ENCODE results near the gene ZNF100. TPM values are rescaled to one million over a fixed set of nuclear protein-coding genes. Genes with fewer than 3 reads are reported as not detected.

Gene ZNF100
- total RNA-seq, 1 experiment from 2014 or later, result 30.7 TPM

- Histone ChIP-seq H4K20me1 (ENCODE audit: control insufficient read depth, insufficient read depth, insufficient read length) (no peaks in the 10 kb centered on the region), H3K9ac (ENCODE audit: extremely low read depth, insufficient read length, low read length) (no peak overlapping the region), H3K4me1 (ENCODE audit: insufficient read depth, low read length) (no peaks in the 10 kb centered on the region), H3K23ac (ENCODE audit: insufficient read length, low read depth, low read length) (no peak overlapping the region), H2BK5ac (ENCODE audit: insufficient read length, low read length) (no peak overlapping the region), H2BK15ac (ENCODE audit: low read depth, low read length) (no peak overlapping the region), H3K56ac (ENCODE audit: insufficient read length, low read depth, low read length) (no peak overlapping the region), H3K27ac (ENCODE audit: insufficient read length, low read depth, low read length) (no peak overlapping the region), H2BK20ac (ENCODE audit: low read depth, low read length, poor library complexity, severe bottlenecking) (no peak overlapping the region), H3K14ac (ENCODE audit: insufficient read depth, low read length) (no peak overlapping the region), H3T11ph (ENCODE audit: low read length) (no peak overlapping the region), H3K4ac (ENCODE audit: low read depth, low read length) (no peak overlapping the region), H3K27me3 (ENCODE audit: insufficient read depth, low read length) (no peaks in the 10 kb centered on the region), H3K9me3 (ENCODE audit: control insufficient read depth, low read depth, low read length) (peaks cover 5% of the 10 kb centered on the region), H3K4me2 (ENCODE audit: insufficient read depth, insufficient read length, low read length) (no peak overlapping the region), H2AFZ (ENCODE audit: low read length) (no peak overlapping the region), H4K5ac (ENCODE audit: insufficient read length, low read depth, low read length) (no peak overlapping the region), H3K79me1 (ENCODE audit: insufficient read depth, low read depth, low read length, poor library complexity, severe bottlenecking) (no peaks in the 10 kb centered on the region), H4K91ac (ENCODE audit: insufficient read length, low read depth, low read length) (no peak overlapping the region), H3K79me2 (ENCODE audit: insufficient read depth, low read length) (no peaks in the 10 kb centered on the region), H3K23me2 (ENCODE audit: insufficient read length, low read depth, low read length, poor library complexity, severe bottlenecking) (no peaks in the 10 kb centered on the region), H2BK12ac (ENCODE audit: insufficient read length, low read depth, low read length) (no peak overlapping the region), H2AK5ac (ENCODE audit: insufficient read length, low read length) (no peak overlapping the region), H4K8ac (replicated peaks; ENCODE audit: insufficient read length, low read depth, low read length) (no peak overlapping the region), H3K18ac (ENCODE audit: insufficient read length, low read depth, low read length) (no peak overlapping the region), H2BK120ac (ENCODE audit: low read depth, low read length, poor library complexity, severe bottlenecking) (no peak overlapping the region)
- Mint-ChIP-seq H3K4me1 (peaks cover 21 to 24% of the 10 kb centered on the region in 2 experiments), H3K4me3 (no peak overlapping the region), H3K27me3 (ENCODE audit: low read depth) (no peaks in the 10 kb centered on the region; the same call in none of the 2 replicates), H3K36me3 (ENCODE audit: insufficient read depth in 1 of 3, low read depth in 3 of 3) (peaks cover 9 to 13% (median 9%) of the 10 kb centered on the region in 3 experiments), H3K27ac (peak overlapping the region in 2 of 3 experiments; percentile 40 to 85; a peak in 2 of 7 replicates), H3K9me3 (peaks cover 42 to 49% of the 10 kb centered on the region in 2 experiments)
- no CpG with 5 or more reads among the region's 3 CpGs for WGBS (ENCODE audit: extremely low coverage, insufficient read length, low lambda C conversion rate)
- TF ChIP-seq, protein P1, sequence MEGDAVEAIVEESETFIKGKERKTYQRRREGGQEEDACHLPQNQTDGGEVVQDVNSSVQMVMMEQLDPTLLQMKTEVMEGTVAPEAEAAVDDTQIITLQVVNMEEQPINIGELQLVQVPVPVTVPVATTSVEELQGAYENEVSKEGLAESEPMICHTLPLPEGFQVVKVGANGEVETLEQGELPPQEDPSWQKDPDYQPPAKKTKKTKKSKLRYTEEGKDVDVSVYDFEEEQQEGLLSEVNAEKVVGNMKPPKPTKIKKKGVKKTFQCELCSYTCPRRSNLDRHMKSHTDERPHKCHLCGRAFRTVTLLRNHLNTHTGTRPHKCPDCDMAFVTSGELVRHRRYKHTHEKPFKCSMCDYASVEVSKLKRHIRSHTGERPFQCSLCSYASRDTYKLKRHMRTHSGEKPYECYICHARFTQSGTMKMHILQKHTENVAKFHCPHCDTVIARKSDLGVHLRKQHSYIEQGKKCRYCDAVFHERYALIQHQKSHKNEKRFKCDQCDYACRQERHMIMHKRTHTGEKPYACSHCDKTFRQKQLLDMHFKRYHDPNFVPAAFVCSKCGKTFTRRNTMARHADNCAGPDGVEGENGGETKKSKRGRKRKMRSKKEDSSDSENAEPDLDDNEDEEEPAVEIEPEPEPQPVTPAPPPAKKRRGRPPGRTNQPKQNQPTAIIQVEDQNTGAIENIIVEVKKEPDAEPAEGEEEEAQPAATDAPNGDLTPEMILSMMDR (conservative IDR thresholded peaks at IDR 0.05), result no peak
- DNase-seq, result no peak
These were observed 63.1 kb downstream of the ZNF100 start for GRCh38 chr19:21704320-21704719.

Data from H9 (cell line).